Right renal pelvis (tissue), 4 donors: ENCODE results near the gene NOS3. TPM values are rescaled to one million over a fixed set of nuclear protein-coding genes. Genes with fewer than 3 reads are reported as not detected.

Experiments used
- DNase-seq, 4 donors: peaks; one replicate each; pipeline ENCODE4 v3.0.0-alpha.2; 2013; ENCODE audit warnings: low read depth in 4 of 4, low spot score in 3 of 4, missing footprints in 1 of 4
- polyA plus RNA-seq, 4 donors: library from polyadenylated mRNA; unstranded; fragments of 120-200 nt; gene quantifications; one replicate each; pipeline ENCODE4 v1.2.1, GENCODE V29; 2013; ENCODE audit not compliant: insufficient read length in 4 of 4

Gene NOS3
- polyA plus RNA-seq, 4 donors = 9.1 to 14.2 (median 10.3) TPM

DNA sequence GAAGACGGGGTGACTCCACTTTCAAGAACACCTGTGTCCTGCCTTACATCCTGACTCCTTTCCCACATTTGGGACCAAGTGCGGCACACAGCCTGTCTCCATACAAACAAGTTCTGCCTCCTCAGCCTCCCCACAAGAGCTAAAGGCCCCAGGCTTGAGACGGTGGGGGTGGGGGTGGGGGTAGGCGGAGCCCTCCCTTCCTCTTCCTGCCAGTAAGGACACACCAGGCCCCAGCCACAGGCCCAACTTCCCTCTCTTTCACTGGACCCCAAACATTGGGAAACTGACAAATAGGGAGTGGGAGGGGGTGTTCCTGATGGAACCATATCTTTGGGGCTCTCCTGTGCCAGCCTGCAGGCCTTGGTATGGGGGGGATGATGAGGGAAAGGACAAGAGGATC, 62.3 kb downstream of the NOS3 start:
- no peak for DNase-seq

GRCh38 chr7:151053751-151054150, 62.9 kb downstream of the NOS3 start:
- DNase-seq = no peak

GRCh38 chr7:151056283-151056665, 65.5 kb downstream of the NOS3 start:
- DNase-seq = no peak

DNA sequence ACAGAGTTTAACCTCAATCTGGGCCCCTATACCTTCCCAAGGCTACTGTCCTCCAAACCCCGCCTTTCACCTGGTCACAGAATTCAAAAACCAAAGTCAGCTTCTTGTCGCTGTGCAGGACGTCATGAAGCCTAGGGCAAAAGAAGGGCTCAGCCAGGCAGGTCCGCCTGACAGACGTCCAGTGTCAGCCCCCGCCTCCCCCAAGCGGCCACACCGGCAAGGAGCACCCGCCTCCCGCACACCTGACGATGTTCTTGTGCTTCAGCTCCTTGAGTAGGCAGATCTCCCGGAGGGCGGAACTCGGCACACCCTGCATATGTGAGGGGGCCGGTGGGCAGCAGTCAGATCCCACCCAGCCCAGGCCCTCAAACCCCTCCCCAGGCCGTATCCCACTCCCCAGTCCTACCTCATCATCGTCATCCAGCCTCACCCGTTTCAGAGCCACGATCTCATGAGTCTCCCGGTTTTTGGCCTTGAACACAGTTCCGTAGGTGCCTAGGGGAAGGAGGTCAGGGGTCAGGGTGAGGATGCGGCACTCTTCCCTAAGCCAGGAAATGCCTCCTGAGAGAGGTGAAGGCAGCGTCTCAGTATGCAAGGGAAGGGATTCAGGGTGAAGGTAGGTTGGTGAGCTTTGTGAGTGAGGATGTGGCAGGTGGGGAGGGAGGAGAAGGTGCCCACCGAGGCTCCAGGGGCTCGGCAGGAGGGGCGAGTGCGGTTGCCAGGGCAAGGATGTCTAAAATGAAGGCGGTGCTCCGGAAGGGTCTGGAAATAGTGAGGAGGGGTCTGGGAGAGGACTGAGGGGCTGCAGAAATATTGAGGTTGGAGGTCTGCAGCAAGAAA, 66.1 kb downstream of the NOS3 start:
- no peak for DNase-seq

DNA sequence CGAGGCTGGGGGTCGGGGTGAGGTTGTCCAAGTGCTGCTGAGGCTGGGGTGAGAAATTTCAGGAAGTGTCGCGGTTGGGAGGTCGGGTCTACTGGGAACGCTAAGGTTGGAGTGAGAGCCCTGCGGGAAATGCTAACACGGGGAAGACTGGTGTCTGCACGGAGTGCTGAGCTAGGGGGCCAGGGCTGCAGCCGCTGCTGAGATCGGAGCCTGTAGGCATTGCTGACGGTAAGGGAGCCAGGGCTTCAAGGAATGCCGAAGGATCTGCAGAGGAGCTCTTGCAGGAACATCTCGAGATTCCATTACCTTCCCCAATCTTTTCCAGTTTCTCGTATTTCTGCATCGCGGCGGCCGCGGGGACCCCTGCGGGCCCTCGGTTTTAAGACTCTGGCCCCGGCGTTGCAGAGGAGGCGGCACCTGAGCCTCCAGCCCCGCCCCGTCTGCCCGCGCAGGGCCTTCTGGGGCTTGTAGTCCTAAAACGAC, 66.7 kb downstream of the NOS3 start, which contains the start of gene CDK5:
TSS of gene CDK5 (minus strand) at position 392 of the 483 bp plus-strand sequence. CDS start at position 343, 49 bp downstream.
- no peak for DNase-seq

DNA sequence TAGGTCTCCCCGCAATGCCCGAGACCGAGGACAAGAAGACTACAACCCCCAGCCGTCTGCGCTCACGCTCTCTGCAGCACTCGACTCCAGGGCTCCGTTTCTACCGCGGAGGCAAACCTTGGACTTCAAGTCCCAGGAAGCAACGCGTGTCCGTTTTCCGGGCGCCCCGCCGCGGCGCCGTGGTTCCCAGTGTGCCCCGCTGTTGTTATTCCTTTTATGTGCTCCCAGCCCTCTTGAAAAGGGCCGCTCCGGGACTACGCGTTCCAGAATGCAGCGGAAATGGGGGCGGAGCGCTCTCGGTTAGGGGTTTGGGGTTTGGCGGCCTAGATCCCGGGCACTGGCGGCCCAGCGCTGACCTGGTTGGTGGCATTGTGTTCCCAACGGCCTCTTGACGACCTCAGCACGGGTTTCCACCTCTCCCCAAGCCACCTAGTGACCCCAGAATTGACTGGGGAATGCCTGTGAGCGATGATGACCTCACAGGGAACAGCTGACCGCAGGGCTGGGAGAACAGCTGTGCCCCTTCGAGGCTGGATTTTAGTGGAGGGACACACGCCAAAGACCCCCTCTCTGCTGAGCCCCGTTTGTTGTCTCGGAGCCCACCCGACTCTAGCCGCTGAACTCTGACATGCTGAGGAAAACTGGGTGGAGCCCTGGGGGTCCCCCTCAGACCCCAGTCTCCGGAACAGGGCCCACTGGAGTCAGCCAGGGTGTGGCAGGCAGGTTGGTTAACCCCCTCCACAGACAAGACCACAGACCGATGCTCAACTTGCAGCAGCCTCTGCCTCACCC, 67.4 kb downstream of the NOS3 start:
- peak; percentile 95 to 99 (median 97) for DNase-seq

DNA sequence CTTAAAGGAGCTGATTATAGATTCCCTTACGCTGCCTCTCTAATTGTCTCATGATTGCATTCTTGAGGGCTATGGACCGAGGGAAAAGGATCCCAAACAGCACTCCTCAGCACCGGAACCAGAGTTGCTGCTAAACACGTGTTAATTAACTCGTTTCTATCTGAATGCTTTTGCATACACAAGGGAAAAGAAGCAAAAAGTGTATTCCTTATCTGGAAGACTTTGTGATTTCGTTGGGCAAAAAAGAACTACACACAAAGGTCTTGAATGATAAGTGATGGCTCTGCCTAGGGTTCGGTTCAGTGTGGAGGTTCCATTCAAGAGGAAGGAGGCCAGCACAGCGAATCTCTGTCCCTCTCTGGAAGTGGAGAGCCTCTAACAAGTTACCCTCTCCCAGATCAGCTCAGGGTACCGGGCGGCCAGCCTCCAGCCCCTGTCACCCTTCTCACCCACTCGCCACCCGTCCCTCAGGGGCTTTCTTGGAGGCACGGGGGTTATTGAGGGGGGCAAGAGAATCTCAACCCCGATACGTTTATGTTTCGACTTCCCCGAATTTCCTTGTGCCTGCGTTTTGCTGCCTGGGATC, 68.1 kb downstream of the NOS3 start:
- peak in 1 of 4 donors; percentile 26 for DNase-seq

- peak in 3 of 4 donors; percentile 65 to 73 (median 70) for DNase-seq
Observed at GRCh38 chr7:151059367-151060112, 68.7 kb downstream of the NOS3 start, which contains the start of gene SLC4A2. SLC4A2 (plus strand) TSS chr7:151059589; CDS start chr7:151061988, 2,399 bp downstream.

DNA sequence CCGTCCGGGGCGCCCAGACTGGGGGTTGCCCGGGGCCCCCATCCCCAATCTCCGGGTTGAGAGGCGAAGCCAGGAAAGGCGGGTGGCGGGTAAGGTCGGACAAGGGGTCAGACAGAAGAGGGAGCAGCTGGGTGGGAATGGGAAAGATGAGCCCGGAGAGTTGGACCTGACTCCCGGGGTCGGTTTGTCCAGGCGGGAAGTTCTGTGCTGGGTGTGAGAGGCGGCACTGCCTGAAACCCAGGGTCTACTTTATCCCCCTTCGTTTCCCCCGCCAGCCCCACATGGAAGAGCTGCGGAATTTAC, 69.2 kb downstream of the NOS3 start:
- DNase-seq = no peak

DNA sequence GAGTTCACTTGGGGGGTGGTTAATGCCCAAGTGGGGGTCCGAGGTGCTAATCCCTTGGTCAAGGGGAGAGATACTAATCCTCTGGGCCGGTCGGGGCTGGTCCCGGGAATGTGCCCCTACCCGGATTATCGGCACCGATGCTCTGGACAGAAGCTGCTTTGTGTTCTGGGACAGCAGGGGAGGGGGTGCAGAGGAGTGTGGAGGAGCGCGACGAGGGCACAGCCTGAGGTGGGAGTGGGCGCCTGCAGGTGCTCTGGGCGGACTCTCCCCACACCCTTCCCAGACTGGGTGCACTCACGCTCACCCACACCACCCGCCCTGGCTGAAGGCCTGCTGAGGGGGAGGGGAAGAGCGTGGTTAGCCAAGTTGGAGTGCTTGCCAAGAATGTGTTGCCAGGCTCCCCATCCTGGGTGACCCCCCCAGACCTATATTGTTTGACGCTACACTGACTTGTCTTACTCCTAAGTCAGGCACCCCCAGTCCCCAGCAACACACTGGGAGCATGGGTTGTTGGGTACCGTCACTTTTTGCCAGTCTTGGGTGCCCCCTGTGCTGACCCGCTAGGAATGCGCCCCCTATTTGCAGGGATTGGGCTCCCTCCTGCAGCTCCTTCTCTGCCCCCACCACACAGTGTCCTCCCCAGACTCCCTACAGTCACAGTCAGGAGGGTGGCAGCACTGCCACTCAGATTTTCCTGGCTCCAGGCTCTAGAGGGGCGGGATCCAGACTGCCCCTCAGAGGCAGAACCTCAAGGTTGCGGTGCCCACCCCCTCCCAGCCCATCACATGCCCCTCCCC, 69.8 kb downstream of the NOS3 start:
- no peak for DNase-seq

DNA sequence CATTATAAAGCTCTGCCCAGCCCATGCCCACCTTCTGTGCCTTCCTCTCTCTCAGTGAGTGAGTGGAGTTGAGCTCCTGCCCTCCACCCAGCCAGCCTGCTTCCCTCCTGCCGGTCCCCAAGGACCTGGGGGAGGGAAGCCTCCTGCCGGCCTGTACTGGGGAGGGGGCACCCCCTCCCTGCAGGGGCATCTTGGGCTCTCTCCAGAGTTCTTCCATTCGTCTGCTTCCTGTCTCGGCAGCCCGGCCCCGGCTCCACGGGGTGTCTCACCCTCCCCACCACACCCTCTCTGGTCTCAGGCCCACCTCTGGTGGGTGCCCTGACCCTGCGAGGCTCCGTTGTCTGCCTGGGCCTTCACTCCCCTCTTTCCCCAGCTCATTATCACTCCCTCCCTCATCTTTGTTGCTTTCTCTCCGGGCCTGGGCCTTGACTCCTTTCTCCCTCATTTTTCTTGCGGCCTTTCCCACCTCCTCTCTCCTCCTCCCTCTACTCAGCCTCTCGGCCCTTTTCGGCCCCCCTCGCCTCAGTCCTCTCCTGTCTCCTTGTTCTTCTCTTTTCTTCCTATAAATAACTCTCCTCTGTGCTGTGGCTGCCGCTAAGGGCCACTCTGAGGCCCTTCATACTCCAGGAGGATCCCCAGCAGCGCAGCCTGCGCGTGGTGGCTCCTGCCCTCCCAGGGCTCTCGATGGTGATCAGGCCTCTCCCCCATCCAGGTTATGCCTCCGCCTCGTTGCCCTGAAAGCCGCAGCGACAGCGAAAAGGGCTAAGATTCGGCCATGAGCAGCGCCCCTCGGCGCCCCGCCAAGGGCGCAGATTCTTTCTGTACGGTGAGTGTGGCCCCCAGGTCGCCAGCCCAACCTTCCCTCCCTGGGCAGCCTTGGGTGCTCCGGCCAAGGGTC, 70.6 kb downstream of the NOS3 start:
- DNase-seq = no peak

DNA sequence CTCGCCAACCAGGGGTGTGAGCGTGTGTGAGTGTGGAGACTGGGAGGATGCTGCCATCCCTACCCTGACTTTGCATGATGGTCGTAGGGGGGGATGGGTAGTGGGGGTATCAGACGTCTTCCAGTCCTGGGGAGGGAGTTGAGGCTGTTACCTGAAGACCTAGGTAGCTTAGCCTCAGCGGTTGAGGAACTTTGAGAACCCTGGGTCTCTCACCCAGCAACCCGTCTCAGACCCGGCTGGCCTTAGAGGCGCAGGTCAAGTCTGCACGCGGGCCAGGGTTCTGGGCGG, 71.2 kb downstream of the NOS3 start:
- no peak for DNase-seq

GRCh38 chr7:151062399-151063211, 71.8 kb downstream of the NOS3 start:
- no peak for DNase-seq

DNA sequence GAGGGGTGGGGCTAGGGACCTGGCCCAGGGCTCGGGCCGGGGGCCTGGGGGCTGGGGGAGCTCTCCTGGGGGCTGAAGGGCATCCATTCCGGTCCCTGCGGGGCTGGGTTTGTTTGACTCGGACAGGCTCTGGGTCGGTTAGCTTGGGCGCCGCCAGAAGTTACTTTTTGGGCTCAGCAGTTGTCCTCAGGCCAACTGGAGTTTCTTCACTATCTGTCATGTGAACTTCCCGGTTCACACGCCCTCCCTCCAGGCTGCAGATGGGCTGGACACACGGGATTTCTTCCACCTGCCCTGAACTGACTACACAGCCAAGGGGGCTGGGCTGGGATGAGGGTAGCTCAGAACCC, 72.4 kb downstream of the NOS3 start:
- no peak for DNase-seq
